ENCODE data around the gene BMF.

The BMF gene

DNA sequence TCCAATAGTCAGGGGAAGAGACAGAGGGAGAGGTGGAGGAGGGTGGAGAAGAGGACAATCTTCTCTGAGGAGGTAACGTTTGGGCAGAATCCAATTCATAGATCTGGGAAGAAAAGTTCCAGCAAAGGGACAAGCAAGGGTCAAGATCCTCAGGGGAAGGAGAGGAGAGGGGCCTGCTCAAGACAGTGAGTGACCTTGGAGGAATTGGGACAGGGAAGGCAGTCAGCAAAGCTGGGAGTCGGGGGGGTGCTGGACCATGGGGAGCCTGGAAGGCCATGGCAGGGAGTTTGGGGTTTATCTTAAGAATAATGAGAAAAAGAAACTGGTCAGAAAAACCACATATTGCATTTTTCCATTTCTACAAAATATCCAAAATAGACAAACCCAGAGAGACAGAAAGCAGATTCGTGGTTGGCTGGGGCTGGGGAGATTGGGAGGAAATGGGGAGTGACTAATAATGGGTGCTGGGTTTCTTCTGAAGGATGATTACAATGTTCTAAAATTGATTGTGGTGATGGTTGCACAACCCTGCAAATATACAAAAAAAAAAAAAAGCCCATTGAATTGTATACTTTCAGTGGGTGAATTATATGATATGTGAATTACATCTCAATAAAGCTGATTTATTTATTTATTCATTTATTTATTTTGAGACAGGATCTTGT lies 50.1 kb downstream of the BMF start:
- DNase-seq (ENCODE audit: low spot score in 2 of 2) (no peak), ATAC-seq (peak; percentile 43)
- peak overlapping the region; percentile 6 for H3K4me3 Mint-ChIP-seq
- no peaks in the 10 kb centered on the region for H3K9me3 Mint-ChIP-seq
- peaks cover 39% of the 10 kb centered on the region for H3K4me1 Mint-ChIP-seq
- peak overlapping the region; percentile 46 for H3K27ac Mint-ChIP-seq
- H3K36me3 Mint-ChIP-seq = peaks cover 9% of the 10 kb centered on the region

DNA sequence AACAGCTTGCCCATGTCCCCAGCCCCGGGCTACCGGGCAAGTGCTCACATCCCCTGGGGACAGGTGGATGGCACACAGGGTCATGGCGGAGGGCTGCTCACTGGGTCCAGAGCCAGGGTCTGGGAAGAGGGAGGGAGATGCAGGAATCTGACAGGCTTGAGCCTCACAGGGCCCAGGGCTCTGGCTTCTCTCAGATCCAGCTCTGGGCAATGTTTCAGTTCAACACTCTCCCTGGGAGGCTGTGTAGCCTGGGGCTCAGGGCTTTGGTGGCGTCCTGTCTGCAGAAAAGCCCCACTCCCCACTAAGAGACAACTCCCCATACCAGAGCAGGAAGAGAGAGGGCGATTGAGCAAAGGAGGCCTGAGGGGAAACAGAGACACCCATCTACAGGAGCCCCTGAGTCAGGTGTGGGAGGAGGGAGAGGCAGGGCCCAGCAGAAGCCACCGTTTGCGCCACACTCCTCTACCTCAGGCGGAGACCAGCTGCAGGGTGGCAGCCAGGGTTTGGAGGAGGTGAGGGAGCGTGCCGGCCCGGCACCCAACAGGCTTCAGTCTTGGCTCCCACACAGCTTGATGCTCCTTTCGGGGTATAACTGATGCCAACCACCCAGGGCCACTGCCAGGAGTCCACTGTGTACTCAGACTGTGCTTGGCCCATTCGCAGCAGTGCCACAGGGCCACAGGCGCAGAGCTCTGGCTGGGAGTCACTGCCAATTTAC lies 52.9 kb downstream of the BMF start:
- ATAC-seq (no peak), DNase-seq (ENCODE audit: low spot score in 2 of 2) (no peak)
- Mint-ChIP-seq H3K4me3 (no peak overlapping the region), H3K9me3 (no peaks in the 10 kb centered on the region), H3K4me1 (peaks cover 57% of the 10 kb centered on the region), H3K36me3 (peaks cover 9% of the 10 kb centered on the region), H3K27ac (no peak overlapping the region)

DNA sequence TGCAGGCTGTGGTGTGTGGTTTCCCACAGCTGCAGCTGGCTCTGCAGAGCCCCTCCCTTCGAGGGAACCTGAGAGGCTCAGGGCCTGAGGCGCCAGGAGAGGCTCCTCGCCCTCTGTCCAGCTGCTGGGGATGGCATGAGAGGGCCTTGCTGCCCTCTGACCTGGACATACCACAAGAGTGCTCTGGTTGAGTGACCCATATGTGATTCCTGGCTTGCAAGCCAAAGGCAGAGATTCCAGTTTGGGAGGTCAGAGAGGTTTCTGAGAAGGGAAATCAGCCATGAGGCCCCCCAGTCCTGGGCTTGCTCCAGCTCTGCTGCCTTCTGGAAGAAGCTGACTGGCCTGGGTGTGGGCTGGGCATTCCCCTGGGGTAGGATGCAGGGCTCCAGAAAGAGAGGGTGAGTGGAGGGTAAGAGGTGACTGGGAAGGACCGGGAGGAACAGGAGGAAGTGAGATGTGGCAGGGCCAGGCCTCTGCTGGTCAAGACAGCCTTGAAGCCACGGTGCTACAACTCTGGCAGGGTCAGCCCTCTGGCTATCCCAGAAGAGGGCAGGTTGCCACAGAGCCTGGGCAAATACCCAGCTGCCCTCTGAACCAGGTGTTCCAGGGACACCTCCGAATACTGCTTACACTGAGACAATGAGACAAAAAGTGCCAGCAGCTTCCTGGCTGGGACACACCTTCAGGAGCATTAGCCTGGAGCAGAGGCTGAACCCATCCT lies 53.7 kb downstream of the BMF start:
- peaks cover 64% of the 10 kb centered on the region for H3K4me1 Mint-ChIP-seq
- peak overlapping the region; percentile 55 for H3K27ac Mint-ChIP-seq
- ATAC-seq (peak; percentile 43), DNase-seq (ENCODE audit: low spot score in 2 of 2) (no peak)
- peaks cover 14% of the 10 kb centered on the region for H3K36me3 Mint-ChIP-seq
- no peaks in the 10 kb centered on the region for H3K9me3 Mint-ChIP-seq
- H3K4me3 Mint-ChIP-seq = peak overlapping the region; percentile 35

DNA sequence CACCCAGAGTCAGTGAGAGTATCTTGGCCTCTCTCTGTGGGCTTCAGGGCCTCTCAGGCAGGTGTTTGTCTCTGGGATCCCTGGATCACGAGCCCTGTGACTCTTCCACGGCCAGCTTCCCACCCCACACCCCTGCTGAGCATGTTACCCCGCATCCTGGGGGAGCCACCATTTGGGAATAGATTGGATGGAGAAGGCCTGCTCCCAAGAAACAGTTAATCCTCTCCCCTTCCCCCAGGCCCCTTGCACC lies 54.1 kb downstream of the BMF start:
- Mint-ChIP-seq H3K4me3 (peak overlapping the region; percentile 35), H3K36me3 (peaks cover 17% of the 10 kb centered on the region), H3K27ac (peak overlapping the region; percentile 55), H3K9me3 (no peaks in the 10 kb centered on the region), H3K4me1 (peaks cover 69% of the 10 kb centered on the region)
- DNase-seq (ENCODE audit: low spot score in 2 of 2) (no peak), ATAC-seq (peak; percentile 31)

DNA sequence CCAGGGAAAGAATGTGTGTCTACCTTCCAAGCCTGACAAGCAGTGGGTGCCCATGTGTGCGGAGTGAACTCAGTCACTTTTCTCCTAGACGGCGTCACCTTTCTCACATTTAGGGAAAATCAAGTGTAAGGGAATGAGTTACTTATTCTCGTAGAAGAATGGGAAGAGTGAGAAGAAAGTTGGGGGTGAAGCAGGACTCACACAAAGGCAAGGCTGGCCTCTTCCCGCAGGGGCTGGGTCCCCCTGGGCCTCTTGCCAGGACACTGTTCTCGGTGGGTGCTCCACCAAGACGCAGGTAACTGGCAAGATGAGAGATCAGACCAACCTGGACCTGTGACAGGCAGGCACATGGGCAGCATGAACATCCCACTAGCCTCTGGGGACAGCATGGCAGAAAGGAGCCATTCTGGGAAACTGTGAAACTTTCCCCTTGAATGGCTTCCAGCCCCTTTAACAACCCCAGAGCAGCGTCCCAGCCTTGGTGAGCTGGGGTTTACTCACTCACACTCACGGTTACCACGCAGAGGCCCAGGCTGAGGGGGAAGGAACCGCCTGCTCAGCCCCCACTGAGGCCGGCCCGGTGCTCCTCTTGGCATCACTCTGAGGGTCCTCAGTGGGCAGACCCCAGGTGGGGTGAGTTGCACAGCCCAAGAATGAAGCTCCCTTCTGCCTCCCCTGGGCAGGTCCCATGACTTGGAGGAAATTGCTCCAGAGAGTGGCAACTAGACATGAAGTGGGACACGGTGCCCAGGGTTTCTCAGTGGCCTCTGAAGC lies 54.7 kb downstream of the BMF start:
- H3K27ac Mint-ChIP-seq = no peak overlapping the region
- H3K4me1 Mint-ChIP-seq = peaks cover 74% of the 10 kb centered on the region
- no peaks in the 10 kb centered on the region for H3K9me3 Mint-ChIP-seq
- peak overlapping the region; percentile 35 for H3K4me3 Mint-ChIP-seq
- H3K36me3 Mint-ChIP-seq = peaks cover 17% of the 10 kb centered on the region
- ATAC-seq = peak; percentile 76
- no peak for DNase-seq (ENCODE audit: low spot score in 2 of 2)

DNA sequence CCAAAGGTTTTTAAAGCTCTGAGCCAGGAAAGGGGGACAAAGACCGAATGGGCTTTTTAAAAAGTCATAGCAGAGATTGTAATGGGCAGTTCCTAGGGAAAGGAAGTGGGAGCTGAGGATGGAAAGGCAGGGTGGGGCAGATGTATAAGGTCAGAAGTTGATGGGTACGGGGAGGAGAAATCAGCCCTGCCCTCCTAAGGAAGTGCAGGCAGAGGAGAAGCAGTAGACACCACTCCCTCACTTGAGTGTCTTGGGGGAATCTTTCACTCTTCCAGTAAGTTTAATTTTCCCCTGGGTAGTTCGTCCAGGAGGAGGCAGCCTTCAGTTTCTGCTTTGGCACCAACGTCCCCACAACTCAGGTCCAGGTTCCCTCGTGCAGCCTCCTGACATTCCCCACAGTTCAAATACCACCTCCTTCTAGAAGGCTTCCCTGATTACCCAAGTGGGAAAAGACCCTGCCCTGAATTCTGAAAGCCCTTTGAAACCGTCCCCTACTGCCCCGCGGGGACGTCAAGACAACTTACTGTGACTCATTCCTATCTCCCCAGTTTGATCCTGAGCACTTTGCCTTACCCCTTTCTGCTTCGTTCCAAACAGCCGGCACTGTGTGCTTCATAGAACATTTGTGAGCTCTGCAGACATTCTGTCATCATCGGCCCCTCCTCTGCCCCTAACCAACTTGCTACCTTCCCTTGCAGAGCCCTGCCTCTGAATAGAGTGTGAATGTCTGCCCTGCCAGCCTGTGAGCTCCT lies 55.4 kb downstream of the BMF start:
- Mint-ChIP-seq H3K27ac (no peak overlapping the region), H3K9me3 (no peaks in the 10 kb centered on the region), H3K4me1 (peaks cover 74% of the 10 kb centered on the region), H3K4me3 (no peak overlapping the region), H3K36me3 (peaks cover 10% of the 10 kb centered on the region)
- ATAC-seq (no peak), DNase-seq (ENCODE audit: low spot score in 2 of 2) (no peak)

DNA sequence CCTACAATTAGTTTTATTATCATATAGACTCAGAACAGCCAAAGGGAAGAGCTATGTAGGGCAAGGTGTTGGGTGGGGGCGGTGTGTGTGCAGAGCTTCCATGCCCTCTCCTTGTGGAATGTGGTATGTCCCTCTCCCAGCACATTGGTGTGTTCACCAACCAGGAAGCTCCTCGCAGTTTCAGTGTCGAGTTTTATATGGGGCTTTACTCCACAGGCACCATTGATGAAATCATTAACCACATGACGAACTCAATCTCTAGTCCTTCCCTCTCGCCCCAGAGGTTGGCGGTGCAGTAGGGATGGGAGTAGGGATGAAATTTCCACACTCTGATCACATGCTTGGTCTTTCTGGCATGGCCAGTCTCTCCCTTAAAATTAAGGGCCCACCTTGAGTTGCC lies 56.1 kb downstream of the BMF start:
- H3K36me3 Mint-ChIP-seq = peaks cover 15% of the 10 kb centered on the region
- ATAC-seq (no peak), DNase-seq (ENCODE audit: low spot score in 2 of 2) (no peak)
- H3K27ac Mint-ChIP-seq = no peak overlapping the region
- H3K4me3 Mint-ChIP-seq = no peak overlapping the region
- peaks cover 74% of the 10 kb centered on the region for H3K4me1 Mint-ChIP-seq
- no peaks in the 10 kb centered on the region for H3K9me3 Mint-ChIP-seq

GRCh38 chr15:40051616-40052415 lies 56.9 kb downstream of the BMF start:
- Mint-ChIP-seq H3K4me1 (peaks cover 80% of the 10 kb centered on the region), H3K9me3 (no peaks in the 10 kb centered on the region), H3K36me3 (peaks cover 17% of the 10 kb centered on the region), H3K27ac (no peak overlapping the region), H3K4me3 (no peak overlapping the region)
- ATAC-seq (no peak), DNase-seq (ENCODE audit: low spot score in 2 of 2) (peak in 1 of 2 donors; percentile 42)

DNA sequence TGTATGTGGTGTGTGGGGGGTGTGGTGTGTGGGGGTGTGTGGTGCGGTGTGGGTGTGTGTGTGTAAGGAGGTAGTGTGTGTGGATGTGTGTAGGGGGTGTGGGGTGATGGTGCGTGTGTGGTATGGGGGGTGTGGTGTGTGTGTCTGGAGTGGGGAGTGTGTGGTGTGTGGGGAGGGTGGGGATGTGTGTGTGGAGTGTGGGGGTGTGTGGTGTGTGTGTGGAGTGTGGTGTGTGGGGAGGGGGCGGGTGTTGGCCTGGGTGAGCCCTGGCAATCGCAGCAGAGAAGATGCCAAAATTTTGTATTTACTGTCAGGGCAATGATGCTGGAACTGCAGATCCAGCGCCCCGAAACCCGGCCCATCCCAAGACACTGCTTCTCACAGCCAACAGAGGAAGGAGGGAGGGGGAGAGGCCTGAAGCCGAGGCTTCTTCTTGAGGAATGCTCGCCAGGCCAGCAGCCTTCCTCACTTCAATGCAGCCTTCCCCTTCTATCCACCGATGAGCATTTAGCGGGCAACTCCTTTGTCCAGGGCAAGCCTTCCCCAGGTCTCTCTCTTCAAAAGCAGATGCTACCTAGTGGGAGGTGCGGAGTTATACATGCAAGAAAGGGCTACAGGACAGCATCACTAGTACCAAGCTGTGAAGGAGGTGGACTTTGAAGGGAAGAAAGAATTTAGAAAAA lies 57.8 kb downstream of the BMF start:
- DNase-seq (ENCODE audit: low spot score in 2 of 2) = peak in 1 of 2 donors; percentile 50
- Mint-ChIP-seq H3K4me1 (peaks cover 84% of the 10 kb centered on the region), H3K27ac (peak overlapping the region; percentile 97), H3K4me3 (no peak overlapping the region), H3K36me3 (peaks cover 17% of the 10 kb centered on the region), H3K9me3 (no peaks in the 10 kb centered on the region)
- no peak for ATAC-seq

DNA sequence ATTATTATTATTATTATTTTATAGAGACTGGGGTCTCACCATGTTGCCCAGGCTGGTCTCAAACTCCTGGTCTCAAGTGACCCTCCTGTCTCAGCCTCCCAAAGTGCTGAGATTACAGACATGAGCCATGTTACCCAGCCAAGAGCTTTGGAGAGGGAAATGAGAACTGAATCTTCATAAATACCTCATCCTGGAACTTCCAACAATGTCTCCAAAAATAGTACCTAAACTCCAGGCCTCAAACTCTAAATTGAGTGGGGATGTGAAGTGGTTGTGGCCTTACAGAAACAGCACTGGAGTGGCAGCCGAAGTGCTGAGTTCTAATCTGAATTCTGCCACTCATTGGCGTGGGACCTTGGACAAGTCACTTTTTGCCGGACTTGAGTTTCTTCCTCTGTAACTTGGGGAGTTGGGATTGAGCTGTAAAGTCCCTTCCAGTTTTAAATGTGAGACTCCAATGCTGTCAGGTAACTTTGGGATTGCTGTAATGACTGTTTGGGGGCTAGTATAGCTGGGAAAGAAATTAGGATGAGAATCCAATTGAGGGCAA lies 59.7 kb downstream of the BMF start:
- no peak for ATAC-seq
- Mint-ChIP-seq H3K27ac (peak overlapping the region; percentile 97), H3K4me1 (peaks cover 84% of the 10 kb centered on the region), H3K4me3 (no peak overlapping the region), H3K36me3 (peaks cover 17% of the 10 kb centered on the region), H3K9me3 (no peaks in the 10 kb centered on the region)
- DNase-seq (ENCODE audit: low spot score in 2 of 2) = no peak

GRCh38 chr15:40048211-40048792 lies 60.4 kb downstream of the BMF start:
- no peaks in the 10 kb centered on the region for H3K9me3 Mint-ChIP-seq
- DNase-seq (ENCODE audit: low spot score in 2 of 2) (peak in 1 of 2 donors; percentile 62), ATAC-seq (no peak)
- peaks cover 79% of the 10 kb centered on the region for H3K4me1 Mint-ChIP-seq
- peak overlapping the region; percentile 67 for H3K4me3 Mint-ChIP-seq
- H3K27ac Mint-ChIP-seq = peak overlapping the region; percentile 97
- peaks cover 17% of the 10 kb centered on the region for H3K36me3 Mint-ChIP-seq

GRCh38 chr15:40047415-40048210 lies 61.1 kb downstream of the BMF start:
- DNase-seq (ENCODE audit: low spot score in 2 of 2) (peak in 1 of 2 donors; percentile 84), ATAC-seq (peak; percentile 84)
- H3K4me1 Mint-ChIP-seq = peaks cover 72% of the 10 kb centered on the region
- H3K4me3 Mint-ChIP-seq = peak overlapping the region; percentile 67
- H3K27ac Mint-ChIP-seq = peak overlapping the region; percentile 97
- peaks cover 17% of the 10 kb centered on the region for H3K36me3 Mint-ChIP-seq
- H3K9me3 Mint-ChIP-seq = no peaks in the 10 kb centered on the region
